NT2/D1 (cell line): ENCODE measurements around the gene MUC4.

Experiments used
- DNase-seq: peaks from one replicate; pipeline ENCODE4 v3.0.0-alpha.2; 2011; ENCODE audit warnings: low read depth, low spot score
- H3K27me3 ChIP-seq: 2 replicates; pipeline ENCODE4 v1.6.0; 2011; ENCODE audit warnings: mild to moderate bottlenecking; ENCODE audit not compliant: insufficient read length, insufficient read depth
- H3K36me3 ChIP-seq: 2 replicates; pipeline ENCODE4 v1.6.1; 2011; ENCODE audit warnings: mild to moderate bottlenecking, low read length, mixed read lengths; ENCODE audit not compliant: insufficient read depth, insufficient read length
- H3K4me1 ChIP-seq: 2 replicates; pipeline ENCODE4 v1.5.1; 2011; ENCODE audit not compliant: insufficient read depth, insufficient read length
- H3K4me3 ChIP-seq: 2 replicates; pipeline ENCODE4 v1.5.1; 2011; ENCODE audit warnings: low read depth; ENCODE audit not compliant: insufficient read length
- H3K9ac ChIP-seq: 2 replicates; pipeline ENCODE4 v1.6.0; 2011; ENCODE audit warnings: low read depth; ENCODE audit not compliant: insufficient read length
- H3K9me3 ChIP-seq: 2 replicates; pipeline ENCODE4 v1.5.1; 2011; ENCODE audit warnings: mild to moderate bottlenecking, low read length; ENCODE audit not compliant: insufficient read depth
- SUZ12 ChIP-seq: IDR thresholded peaks from 2 replicates; pipeline ENCODE4 v1.6.1; 2011; ENCODE audit not compliant: insufficient read length, insufficient read depth; ENCODE audit errors: extremely low read depth
- YY1 ChIP-seq: IDR thresholded peaks from 2 replicates; pipeline ENCODE4 v1.6.1; 2011; ENCODE audit not compliant: insufficient read length, insufficient read depth
- ZNF274 ChIP-seq: IDR thresholded peaks from 2 replicates; pipeline ENCODE4 v1.6.1; 2011; ENCODE audit warnings: mild to moderate bottlenecking, low read depth, low read length

MUC4 gene

GRCh38 chr3:195757438-195757770 lies 54.3 kb downstream of the MUC4 start:
- Histone ChIP-seq H3K4me3 (no peak overlapping the region), H3K36me3 (peaks cover 25% of the 10 kb centered on the region), H3K9ac (no peak overlapping the region), H3K27me3 (no peaks in the 10 kb centered on the region), H3K4me1 (peaks cover 6% of the 10 kb centered on the region), H3K9me3 (no peaks in the 10 kb centered on the region)
- no peak for DNase-seq
- TF ChIP-seq SUZ12 = no peak
- TF ChIP-seq ZNF274 = no peak
- TF ChIP-seq YY1 = no peak

GRCh38 chr3:195755791-195756676 lies 55.7 kb downstream of the MUC4 start:
- DNase-seq = no peak
- peaks cover 6% of the 10 kb centered on the region for H3K4me1 ChIP-seq
- H3K4me3 ChIP-seq = no peak overlapping the region
- no peak overlapping the region for H3K9ac ChIP-seq
- H3K36me3 ChIP-seq = peaks cover 33% of the 10 kb centered on the region
- H3K9me3 ChIP-seq = no peaks in the 10 kb centered on the region
- H3K27me3 ChIP-seq = no peaks in the 10 kb centered on the region
- TF ChIP-seq ZNF274 = no peak
- no peak for TF ChIP-seq YY1
- no peak for TF ChIP-seq SUZ12

GRCh38 chr3:195755391-195755790 lies 56.3 kb downstream of the MUC4 start:
- Histone ChIP-seq H3K4me3 (no peak overlapping the region), H3K27me3 (no peaks in the 10 kb centered on the region), H3K36me3 (peaks cover 29% of the 10 kb centered on the region), H3K9me3 (no peaks in the 10 kb centered on the region), H3K4me1 (peaks cover 6% of the 10 kb centered on the region), H3K9ac (no peak overlapping the region)
- TF ChIP-seq ZNF274 (no peak), SUZ12 (no peak), YY1 (no peak)
- DNase-seq = no peak

- Histone ChIP-seq H3K4me3 (no peak overlapping the region), H3K9me3 (no peaks in the 10 kb centered on the region)
- TF ChIP-seq YY1 = no peak
- no peak for TF ChIP-seq ZNF274
- no peak for TF ChIP-seq SUZ12
These were observed 56.8 kb downstream of the MUC4 start for GRCh38 chr3:195754906-195755305.

GRCh38 chr3:195754141-195754540 lies 57.6 kb downstream of the MUC4 start:
- no peak overlapping the region for H3K9ac ChIP-seq
- H3K27me3 ChIP-seq = no peaks in the 10 kb centered on the region
- peaks cover 25% of the 10 kb centered on the region for H3K36me3 ChIP-seq

More at GRCh38 chr3:195754906-195755305, 56.8 kb downstream of the MUC4 start:
- no peak for DNase-seq
- peaks cover 25% of the 10 kb centered on the region for H3K36me3 ChIP-seq
- H3K9ac ChIP-seq = no peak overlapping the region
- H3K4me1 ChIP-seq = peaks cover 6% of the 10 kb centered on the region
- no peaks in the 10 kb centered on the region for H3K27me3 ChIP-seq

GRCh38 chr3:195753581-195753980 lies 58.1 kb downstream of the MUC4 start:
- Histone ChIP-seq H3K4me1 (peaks cover 6% of the 10 kb centered on the region), H3K36me3 (peaks cover 29% of the 10 kb centered on the region), H3K27me3 (peaks cover 5% of the 10 kb centered on the region), H3K9me3 (no peaks in the 10 kb centered on the region), H3K9ac (no peak overlapping the region), H3K4me3 (no peak overlapping the region)
- TF ChIP-seq ZNF274 (no peak), SUZ12 (no peak), YY1 (no peak)
- no peak for DNase-seq

More at GRCh38 chr3:195754141-195754540, 57.6 kb downstream of the MUC4 start:
- no peak for TF ChIP-seq SUZ12
- no peak for TF ChIP-seq ZNF274
- no peak for TF ChIP-seq YY1
- no peak for DNase-seq
- Histone ChIP-seq H3K9me3 (no peaks in the 10 kb centered on the region), H3K4me1 (peaks cover 6% of the 10 kb centered on the region), H3K4me3 (no peak overlapping the region)

GRCh38 chr3:195752546-195753331 lies 59.0 kb downstream of the MUC4 start:
- no peak for DNase-seq
- Histone ChIP-seq H3K4me1 (peaks cover 6% of the 10 kb centered on the region), H3K9me3 (no peaks in the 10 kb centered on the region), H3K36me3 (peaks cover 26% of the 10 kb centered on the region), H3K27me3 (peaks cover 12% of the 10 kb centered on the region), H3K9ac (no peak overlapping the region), H3K4me3 (no peak overlapping the region)
- no peak for TF ChIP-seq ZNF274
